IMR-90 (cell line): ENCODE measurements around the gene BCLAF1. TPM values are rescaled to one million over a fixed set of nuclear protein-coding genes. Genes with fewer than 3 reads are reported as not detected.

Experiments
- ATAC-seq: fragments of 200-7000 bp; cut with Tn5 transposase; 2 replicates; pipeline ENCODE4 v1.9.1; 2020; ENCODE audit warnings: low read depth, mild to moderate bottlenecking, moderate library complexity
- BruUV-seq: library from RNA; stranded (reverse); fragments of 400-500 nt; replicated peaks from 2 replicates; lab custom pipeline; 2021; lab: Mats Ljungman, UMichigan
- CTCF ChIA-PET: fragments of 300-600 bp; formaldehyde crosslinking; extraction: SDS; loops from one replicate; lab custom pipeline; 2021; ENCODE audit warnings: antibody characterized with exemption; lab: Yijun Ruan, JAX
- POLR2A ChIA-PET: fragments of 300-600 bp; sonication (Branson Sonifier 250); formaldehyde crosslinking; loops from one replicate; lab custom pipeline; 2022; ENCODE audit warnings: antibody characterized with exemption; ENCODE audit not compliant: unreplicated experiment; lab: Charles Lee
- DNase-seq: peaks from one replicate; pipeline ENCODE4 v3.0.0; 2013
- H2AFZ ChIP-seq: replicated peaks from 2 replicates; pipeline ENCODE3; 2013; ENCODE audit warnings: low read length, mild to moderate bottlenecking; ENCODE audit not compliant: poor library complexity
- H2AK5ac ChIP-seq: 2 replicates; pipeline ENCODE4 v1.6.1; 2013; ENCODE audit warnings: low read depth, low read length, inconsistent platforms
- H2AK9ac ChIP-seq: replicated peaks from 2 replicates; pipeline ENCODE3; 2013; ENCODE audit warnings: mild to moderate bottlenecking, low read depth, low read length, moderate library complexity; ENCODE audit not compliant: poor library complexity
- H2BK120ac ChIP-seq: 2 replicates; pipeline ENCODE4 v1.6.1; 2013; ENCODE audit warnings: low read depth, low read length, inconsistent platforms
- H2BK15ac ChIP-seq: 3 replicates; pipeline ENCODE4 v1.6.1; 2013; ENCODE audit warnings: low read depth, low read length, inconsistent platforms
- H2BK20ac ChIP-seq: 2 replicates; pipeline ENCODE4 v1.6.1; 2013; ENCODE audit warnings: low read depth, mild to moderate bottlenecking, inconsistent platforms, low read length, moderate library complexity
- H2BK5ac ChIP-seq: 2 replicates; pipeline ENCODE4 v1.6.1; 2013; ENCODE audit warnings: mild to moderate bottlenecking, low read depth, low read length, inconsistent platforms; ENCODE audit not compliant: poor library complexity, severe bottlenecking
- H3K14ac ChIP-seq: replicated peaks from 2 replicates; pipeline ENCODE4 v1.6.1; 2013; ENCODE audit warnings: low read depth, low read length, inconsistent platforms
- H3K18ac ChIP-seq: 2 replicates; pipeline ENCODE4 v1.6.1; 2013; ENCODE audit warnings: low read depth, low read length, control low read depth
- H3K23ac ChIP-seq: 2 replicates; pipeline ENCODE4 v1.6.1; 2013; ENCODE audit warnings: low read depth, low read length, inconsistent platforms
- H3K27ac ChIP-seq: 2 replicates; pipeline ENCODE4 v1.5.1; 2013; ENCODE audit warnings: mild to moderate bottlenecking, control low read depth, low read length; ENCODE audit not compliant: insufficient read depth
- H3K27me3 ChIP-seq: 2 replicates; pipeline ENCODE4 v1.6.1; 2013; ENCODE audit warnings: low read length; ENCODE audit not compliant: control insufficient read depth, insufficient read depth
- H3K36me3 ChIP-seq: 2 replicates; pipeline ENCODE4 v1.6.1; 2013; ENCODE audit warnings: low read length, mixed read lengths; ENCODE audit not compliant: control insufficient read depth, insufficient read depth
- H3K4ac ChIP-seq: 2 replicates; pipeline ENCODE4 v1.6.1; 2013; ENCODE audit warnings: low read depth, low read length, inconsistent platforms
- H3K4me1 ChIP-seq: 2 replicates; pipeline ENCODE4 v1.6.1; 2013; ENCODE audit warnings: low read length, mixed read lengths; ENCODE audit not compliant: control insufficient read depth, insufficient read depth
- H3K4me2 ChIP-seq: 2 replicates; pipeline ENCODE4 v1.6.1; 2013; ENCODE audit warnings: low read depth, mild to moderate bottlenecking, control low read depth, low read length, moderate library complexity
- H3K4me3 ChIP-seq: 2 replicates; pipeline ENCODE4 v1.5.1; 2013; ENCODE audit warnings: low read depth, mild to moderate bottlenecking, control low read depth, low read length, moderate library complexity; ENCODE audit not compliant: insufficient read depth
- H3K56ac ChIP-seq: 2 replicates; pipeline ENCODE4 v1.6.1; 2013; ENCODE audit warnings: low read length, inconsistent platforms; ENCODE audit not compliant: insufficient read depth; ENCODE audit errors: extremely low read depth
- H3K79me1 ChIP-seq, 2 experiments: 2 replicates each; pipeline ENCODE4 v1.6.1; 2013; ENCODE audit warnings: low read length in 2 of 2, inconsistent platforms in 1 of 2, low read depth in 1 of 2
- H3K9ac ChIP-seq: 2 replicates; pipeline ENCODE4 v1.6.1; 2013; ENCODE audit warnings: low read depth, low read length, control low read depth
- H3K9me1 ChIP-seq: 2 replicates; pipeline ENCODE4 v1.6.1; 2013; ENCODE audit warnings: low read length, inconsistent platforms; ENCODE audit not compliant: insufficient read depth
- H3K9me3 ChIP-seq: 2 replicates; pipeline ENCODE4 v1.6.1; 2013; ENCODE audit warnings: low read length; ENCODE audit not compliant: control insufficient read depth, insufficient read depth
- H4K20me1 ChIP-seq: 2 replicates; pipeline ENCODE4 v1.6.1; 2013; ENCODE audit warnings: low read length, inconsistent platforms; ENCODE audit not compliant: insufficient read depth
- H4K5ac ChIP-seq: 2 replicates; pipeline ENCODE4 v1.6.1; 2013; ENCODE audit warnings: mild to moderate bottlenecking, low read depth, low read length, control low read depth
- H4K8ac ChIP-seq, 2 experiments: 2 replicates each; pipeline ENCODE4 v1.6.1; 2013; ENCODE audit warnings: low read depth in 2 of 2, low read length in 2 of 2, control low read depth in 1 of 2, inconsistent platforms in 1 of 2
- H4K91ac ChIP-seq: 2 replicates; pipeline ENCODE4 v1.6.1; 2013; ENCODE audit warnings: low read depth, low read length, inconsistent platforms; ENCODE audit not compliant: insufficient read depth
- ELK1 ChIP-seq: fragments of 150-350 bp; IDR thresholded peaks from 2 replicates; pipeline ENCODE4 v1.6.1; 2016; ENCODE audit warnings: low read depth, mild to moderate bottlenecking, low read length, moderate library complexity, borderline replicate concordance
- FOS ChIP-seq: fragments of 150-350 bp; IDR thresholded peaks from 2 replicates; pipeline ENCODE4 v1.6.1; 2016; ENCODE audit warnings: low read depth, low read length
- MAZ ChIP-seq: IDR thresholded peaks from 2 replicates; pipeline ENCODE4 v1.6.1; 2012; ENCODE audit warnings: low read depth, mild to moderate bottlenecking, low read length, improper control_type of control experiment, moderate library complexity, borderline replicate concordance
- MXI1 ChIP-seq: IDR thresholded peaks from 2 replicates; pipeline ENCODE4 v1.6.1; 2012; ENCODE audit warnings: low read depth, mild to moderate bottlenecking, low read length, moderate library complexity, borderline replicate concordance
- NFE2L2 ChIP-seq: fragments of 150-350 bp; IDR thresholded peaks from 2 replicates; pipeline ENCODE4 v1.6.1; 2016; ENCODE audit warnings: low read depth, mild to moderate bottlenecking, low read length
- RCOR1 ChIP-seq: IDR thresholded peaks from 2 replicates; pipeline ENCODE4 v1.6.1; 2012; ENCODE audit warnings: mild to moderate bottlenecking, low read length, improper control_type of control experiment; ENCODE audit not compliant: insufficient replicate concordance
- RFX5 ChIP-seq: IDR thresholded peaks from 2 replicates; pipeline ENCODE4 v1.8.0; 2012; ENCODE audit warnings: low read depth, mild to moderate bottlenecking, low read length, moderate library complexity
- SMC3 ChIP-seq: fragments of 150-350 bp; IDR thresholded peaks from 2 replicates; pipeline ENCODE4 v1.6.1; 2016; ENCODE audit warnings: low read depth, mild to moderate bottlenecking, antibody characterized with exemption, low read length, moderate library complexity
- WGBS, 2 experiments: methylation state at CpG; one replicate each; pipeline versions ENCODE4 v1.1.5 to v1.1.7; 2013; ENCODE audit warnings: missing lambda C conversion rate in 2 of 2; ENCODE audit not compliant: insufficient read length in 1 of 2; ENCODE audit errors: extremely low coverage in 2 of 2; 5-methylcytosine and 5-hydroxymethylcytosine counted together
- dilution Hi-C: fragments of 300-500 bp; cut with HindIII; formaldehyde crosslinking; loops from one replicate; pipeline ENCODE4 v1.14.3; 2018; ENCODE audit warnings: low sequenced_read_pairs; ENCODE audit not compliant: unreplicated experiment
- in situ Hi-C: fragments of 300-500 bp; cut with MboI; formaldehyde crosslinking; loops from 3 replicates; pipeline ENCODE4 v1.14.3; 2019; ENCODE audit warnings: low sequenced_read_pairs, inconsistent platforms, mixed read lengths
- intact Hi-C: fragments of 100-400 bp; cut with micrococcal nuclease; formaldehyde crosslinking; loops from 2 replicates; pipeline ENCODE4 v1.10.0; 2022
- polyA plus RNA-seq, 3 experiments: library from polyadenylated mRNA; depleted of rRNA; stranded (reverse); fragments of >200 nt; gene quantifications; 2 replicates each; pipeline ENCODE4 v1.2.3, GENCODE V29; 2012; ENCODE audit warnings: low replicate concordance in 1 of 3
- total RNA-seq: library from RNA; depleted of rRNA; stranded (reverse); fragments of >200 nt; gene quantifications from 2 replicates; pipeline ENCODE4 v1.2.3, GENCODE V29; 2012

Gene BCLAF1
- total and polyA plus RNA-seq, 2 of the 4 experiments (the other 2 are of a cell fraction): 34.0 to 141 TPM

GRCh38 chr6:136331461-136331860 is 41.8 kb upstream of the BCLAF1 start:
- ChIA-PET CTCF (no interaction called here), POLR2A (no interaction called here)
- Histone ChIP-seq H2AFZ (no peak overlapping the region), H3K27me3 (peaks cover 10% of the 10 kb centered on the region), H4K8ac (no peak overlapping the region), H3K9me1 (no peaks in the 10 kb centered on the region), H3K9me3 (no peaks in the 10 kb centered on the region), H3K9ac (no peak overlapping the region), H3K27ac (no peak overlapping the region), H2AK9ac (no peak overlapping the region), H2BK120ac (no peak overlapping the region), H3K18ac (no peak overlapping the region), H2BK20ac (no peak overlapping the region), H4K20me1 (no peaks in the 10 kb centered on the region), H3K79me1 (no peaks in the 10 kb centered on the region), H3K4ac (no peak overlapping the region), H4K91ac (no peak overlapping the region), H3K4me1 (peaks cover 3% of the 10 kb centered on the region; the same call in 1 of the 2 replicates), H3K4me3 (no peak overlapping the region), H2AK5ac (no peak overlapping the region), H2BK15ac (no peak overlapping the region), H4K5ac (no peak overlapping the region), H3K36me3 (no peaks in the 10 kb centered on the region), H3K56ac (no peak overlapping the region), H3K23ac (no peak overlapping the region), H2BK5ac (no peak overlapping the region), H3K14ac (no peak overlapping the region), H3K4me2 (no peak overlapping the region)
- TF ChIP-seq ELK1 (no peak), SMC3 (no peak), MAZ (no peak), FOS (no peak), RCOR1 (no peak), RFX5 (no peak), MXI1 (no peak), NFE2L2 (no peak)
- BruUV-seq: no TSS peak
- ATAC-seq: no peak
- WGBS, 2 experiments: no CpG with 5 or more reads among the region's 1 CpG
- intact Hi-C loops (no loop called here), in situ Hi-C loops (no loop called here), dilution Hi-C loops (no loop called here)
- no peak for DNase-seq
